ENCODE measurements around the gene TMEM132D. TPM values are rescaled to one million over a fixed set of nuclear protein-coding genes. Genes with fewer than 3 reads are reported as not detected.

The TMEM132D gene
- total RNA-seq, 1 experiment from 2014 or later, result 1.4 TPM

- H3K27ac Mint-ChIP-seq, result no peak overlapping the region
- H3K4me1 Mint-ChIP-seq, result no peaks in the 10 kb centered on the region
- peaks cover 74% of the 10 kb centered on the region for H3K9me3 Mint-ChIP-seq
- peaks cover 15% of the 10 kb centered on the region for H3K27me3 Mint-ChIP-seq (ENCODE audit: low read depth)
- TF ChIP-seq OVOL2 (CRISPR knock-in tag; IDR thresholded peaks at IDR 0.05; ENCODE audit: borderline replicate concordance) (no peak), NR2C2 (CRISPR knock-in tag; IDR thresholded peaks at IDR 0.05) (no peak), SMAD4 (CRISPR knock-in tag; IDR thresholded peaks at IDR 0.05) (no peak), SMAD3 (CRISPR knock-in tag; IDR thresholded peaks at IDR 0.05; ENCODE audit: borderline replicate concordance) (no peak), NFE2L1 (CRISPR knock-in tag; IDR thresholded peaks at IDR 0.05) (no peak), KAT7 (CRISPR knock-in tag; IDR thresholded peaks at IDR 0.05; ENCODE audit: borderline replicate concordance) (no peak)
- TF ChIP-seq, protein P1, sequence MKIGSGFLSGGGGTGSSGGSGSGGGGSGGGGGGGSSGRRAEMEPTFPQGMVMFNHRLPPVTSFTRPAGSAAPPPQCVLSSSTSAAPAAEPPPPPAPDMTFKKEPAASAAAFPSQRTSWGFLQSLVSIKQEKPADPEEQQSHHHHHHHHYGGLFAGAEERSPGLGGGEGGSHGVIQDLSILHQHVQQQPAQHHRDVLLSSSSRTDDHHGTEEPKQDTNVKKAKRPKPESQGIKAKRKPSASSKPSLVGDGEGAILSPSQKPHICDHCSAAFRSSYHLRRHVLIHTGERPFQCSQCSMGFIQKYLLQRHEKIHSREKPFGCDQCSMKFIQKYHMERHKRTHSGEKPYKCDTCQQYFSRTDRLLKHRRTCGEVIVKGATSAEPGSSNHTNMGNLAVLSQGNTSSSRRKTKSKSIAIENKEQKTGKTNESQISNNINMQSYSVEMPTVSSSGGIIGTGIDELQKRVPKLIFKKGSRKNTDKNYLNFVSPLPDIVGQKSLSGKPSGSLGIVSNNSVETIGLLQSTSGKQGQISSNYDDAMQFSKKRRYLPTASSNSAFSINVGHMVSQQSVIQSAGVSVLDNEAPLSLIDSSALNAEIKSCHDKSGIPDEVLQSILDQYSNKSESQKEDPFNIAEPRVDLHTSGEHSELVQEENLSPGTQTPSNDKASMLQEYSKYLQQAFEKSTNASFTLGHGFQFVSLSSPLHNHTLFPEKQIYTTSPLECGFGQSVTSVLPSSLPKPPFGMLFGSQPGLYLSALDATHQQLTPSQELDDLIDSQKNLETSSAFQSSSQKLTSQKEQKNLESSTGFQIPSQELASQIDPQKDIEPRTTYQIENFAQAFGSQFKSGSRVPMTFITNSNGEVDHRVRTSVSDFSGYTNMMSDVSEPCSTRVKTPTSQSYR (CRISPR knock-in tag; IDR thresholded peaks at IDR 0.05), result no peak
- ATAC-seq (no peak), DNase-seq (ENCODE audit: low spot score) (no peak)
- no peak overlapping the region for H3K4me3 Mint-ChIP-seq
- POLR2A ChIA-PET, result no interaction called here
- H3K36me3 Mint-ChIP-seq, result peaks cover 57% of the 10 kb centered on the region
- CTCF ChIA-PET, result no interaction called here
Measured at GRCh38 chr12:129928643-129929042, 24.8 kb upstream of the TMEM132D start.

GRCh38 chr12:129927316-129927900 is 23.6 kb upstream of the TMEM132D start:
- ATAC-seq (no peak), DNase-seq (ENCODE audit: low spot score) (no peak)
- Mint-ChIP-seq H3K9me3 (peaks cover 74% of the 10 kb centered on the region), H3K4me3 (no peak overlapping the region), H3K27me3 (ENCODE audit: low read depth) (peaks cover 19% of the 10 kb centered on the region), H3K36me3 (peaks cover 62% of the 10 kb centered on the region), H3K4me1 (no peaks in the 10 kb centered on the region), H3K27ac (no peak overlapping the region)
- ChIA-PET POLR2A (no interaction called here), CTCF (no interaction called here)
- TF ChIP-seq ZSCAN18 (CRISPR knock-in tag; IDR thresholded peaks at IDR 0.05), result no peak
- no peak for TF ChIP-seq E2F5 (CRISPR knock-in tag; IDR thresholded peaks at IDR 0.05)
- no peak for TF ChIP-seq FOXJ3 (CRISPR knock-in tag; IDR thresholded peaks at IDR 0.05; ENCODE audit: borderline replicate concordance)

GRCh38 chr12:129911428-129912049 is 7.7 kb upstream of the TMEM132D start:
- DNase-seq (ENCODE audit: low spot score) (peak; percentile 24), ATAC-seq (peak; percentile 78)
- H3K27ac Mint-ChIP-seq, result no peak overlapping the region
- H3K36me3 Mint-ChIP-seq, result peaks cover 57% of the 10 kb centered on the region
- no peak overlapping the region for H3K4me3 Mint-ChIP-seq
- ChIA-PET POLR2A (no interaction called here), CTCF (interaction anchor here (0.9 to 2.4 kb wide), 4 partner anchors 91 to 945 kb away, joined by 3 to 20 read pairs (median 10); no protein-coding TSS in a partner anchor)
- no peaks in the 10 kb centered on the region for H3K4me1 Mint-ChIP-seq
- peaks cover 71% of the 10 kb centered on the region for H3K9me3 Mint-ChIP-seq
- peak; percentile 38; the same call in 1 of the 2 replicates for TF ChIP-seq CTCF (IDR thresholded peaks at IDR 0.05)
- TF ChIP-seq, protein P2, sequence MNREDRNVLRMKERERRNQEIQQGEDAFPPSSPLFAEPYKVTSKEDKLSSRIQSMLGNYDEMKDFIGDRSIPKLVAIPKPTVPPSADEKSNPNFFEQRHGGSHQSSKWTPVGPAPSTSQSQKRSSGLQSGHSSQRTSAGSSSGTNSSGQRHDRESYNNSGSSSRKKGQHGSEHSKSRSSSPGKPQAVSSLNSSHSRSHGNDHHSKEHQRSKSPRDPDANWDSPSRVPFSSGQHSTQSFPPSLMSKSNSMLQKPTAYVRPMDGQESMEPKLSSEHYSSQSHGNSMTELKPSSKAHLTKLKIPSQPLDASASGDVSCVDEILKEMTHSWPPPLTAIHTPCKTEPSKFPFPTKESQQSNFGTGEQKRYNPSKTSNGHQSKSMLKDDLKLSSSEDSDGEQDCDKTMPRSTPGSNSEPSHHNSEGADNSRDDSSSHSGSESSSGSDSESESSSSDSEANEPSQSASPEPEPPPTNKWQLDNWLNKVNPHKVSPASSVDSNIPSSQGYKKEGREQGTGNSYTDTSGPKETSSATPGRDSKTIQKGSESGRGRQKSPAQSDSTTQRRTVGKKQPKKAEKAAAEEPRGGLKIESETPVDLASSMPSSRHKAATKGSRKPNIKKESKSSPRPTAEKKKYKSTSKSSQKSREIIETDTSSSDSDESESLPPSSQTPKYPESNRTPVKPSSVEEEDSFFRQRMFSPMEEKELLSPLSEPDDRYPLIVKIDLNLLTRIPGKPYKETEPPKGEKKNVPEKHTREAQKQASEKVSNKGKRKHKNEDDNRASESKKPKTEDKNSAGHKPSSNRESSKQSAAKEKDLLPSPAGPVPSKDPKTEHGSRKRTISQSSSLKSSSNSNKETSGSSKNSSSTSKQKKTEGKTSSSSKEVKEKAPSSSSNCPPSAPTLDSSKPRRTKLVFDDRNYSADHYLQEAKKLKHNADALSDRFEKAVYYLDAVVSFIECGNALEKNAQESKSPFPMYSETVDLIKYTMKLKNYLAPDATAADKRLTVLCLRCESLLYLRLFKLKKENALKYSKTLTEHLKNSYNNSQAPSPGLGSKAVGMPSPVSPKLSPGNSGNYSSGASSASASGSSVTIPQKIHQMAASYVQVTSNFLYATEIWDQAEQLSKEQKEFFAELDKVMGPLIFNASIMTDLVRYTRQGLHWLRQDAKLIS (CRISPR knock-in tag; IDR thresholded peaks at IDR 0.05; ENCODE audit: borderline replicate concordance), result no peak
- H3K27me3 Mint-ChIP-seq (ENCODE audit: low read depth), result peaks cover 37% of the 10 kb centered on the region

Measured in WTC11 (cell line).